DOHH2 (cell line): ENCODE measurements around the gene HECW1.

Experiments used
- H3F3A ChIP-seq: fragments of 200-600 bp; sonication (generic), shearing (Covaris generic); 2 replicates; pipeline ENCODE4 v1.6.0; 2016; ENCODE audit warnings: antibody characterized with exemption, mild to moderate bottlenecking; ENCODE audit not compliant: control insufficient read depth, insufficient read depth
- H3K27ac ChIP-seq: fragments of 200-600 bp; sonication (generic); 2 replicates; pipeline ENCODE4 v1.5.1; 2014; ENCODE audit warnings: low read depth, mild to moderate bottlenecking, low read length, moderate library complexity
- H3K27me3 ChIP-seq: fragments of 200-600 bp; sonication (generic); 2 replicates; pipeline ENCODE4 v1.6.1; 2014; ENCODE audit warnings: mild to moderate bottlenecking, low read length, mixed read lengths; ENCODE audit not compliant: control insufficient read depth
- H3K36me3 ChIP-seq: fragments of 200-600 bp; sonication (generic); 2 replicates; pipeline ENCODE4 v1.6.1; 2014; ENCODE audit warnings: mild to moderate bottlenecking, low read length, moderate library complexity, mixed read lengths; ENCODE audit not compliant: control insufficient read depth
- H3K4me1 ChIP-seq: fragments of 200-600 bp; sonication (generic); 2 replicates; pipeline ENCODE4 v1.6.1; 2014; ENCODE audit warnings: mild to moderate bottlenecking, low read length, mixed read lengths; ENCODE audit not compliant: control insufficient read depth
- H3K4me2 ChIP-seq: fragments of 200-600 bp; sonication (generic); 2 replicates; pipeline ENCODE4 v1.6.0; 2014; ENCODE audit warnings: mild to moderate bottlenecking, low read length, moderate library complexity
- H3K4me3 ChIP-seq: fragments of 200-600 bp; sonication (generic); 2 replicates; pipeline ENCODE4 v1.5.1; 2014; ENCODE audit warnings: mild to moderate bottlenecking, low read length, mixed read lengths
- H3K79me2 ChIP-seq: fragments of 200-600 bp; sonication (generic); 2 replicates; pipeline ENCODE4 v1.6.1; 2014; ENCODE audit warnings: mild to moderate bottlenecking, low read length, mixed read lengths; ENCODE audit not compliant: control insufficient read depth
- H3K9me2 ChIP-seq: fragments of 200-600 bp; sonication (generic); replicated peaks from 2 replicates; pipeline ENCODE4 v1.6.1; 2014; ENCODE audit warnings: mild to moderate bottlenecking, low read length, mixed read lengths; ENCODE audit not compliant: control insufficient read depth
- H3K9me3 ChIP-seq: fragments of 200-600 bp; sonication (generic); 2 replicates; pipeline ENCODE4 v1.6.1; 2014; ENCODE audit warnings: antibody characterized with exemption, low read length, mixed read lengths; ENCODE audit not compliant: control insufficient read depth, insufficient read depth
- H4K20me1 ChIP-seq: fragments of 200-600 bp; sonication (generic); 2 replicates; pipeline ENCODE4 v1.6.0; 2014; ENCODE audit warnings: low read depth, mild to moderate bottlenecking, antibody characterized with exemption, low read length, moderate library complexity; ENCODE audit not compliant: control insufficient read depth, insufficient read depth
- CTCF ChIP-seq: fragments of 200-600 bp; sonication (generic); IDR thresholded peaks from one replicate; pipeline ENCODE4 v1.5.1; 2014; ENCODE audit warnings: antibody characterized with exemption, mild to moderate bottlenecking, low read depth, low read length; ENCODE audit not compliant: poor library complexity, severe bottlenecking
- EZH2phosphoT487 ChIP-seq: fragments of 200-600 bp; sonication (generic); IDR thresholded peaks from 2 replicates; pipeline ENCODE4 v1.6.1; 2017; ENCODE audit warnings: borderline replicate concordance, mild to moderate bottlenecking, antibody characterized with exemption, low read length, moderate library complexity, mixed read lengths

HECW1 gene

DNA sequence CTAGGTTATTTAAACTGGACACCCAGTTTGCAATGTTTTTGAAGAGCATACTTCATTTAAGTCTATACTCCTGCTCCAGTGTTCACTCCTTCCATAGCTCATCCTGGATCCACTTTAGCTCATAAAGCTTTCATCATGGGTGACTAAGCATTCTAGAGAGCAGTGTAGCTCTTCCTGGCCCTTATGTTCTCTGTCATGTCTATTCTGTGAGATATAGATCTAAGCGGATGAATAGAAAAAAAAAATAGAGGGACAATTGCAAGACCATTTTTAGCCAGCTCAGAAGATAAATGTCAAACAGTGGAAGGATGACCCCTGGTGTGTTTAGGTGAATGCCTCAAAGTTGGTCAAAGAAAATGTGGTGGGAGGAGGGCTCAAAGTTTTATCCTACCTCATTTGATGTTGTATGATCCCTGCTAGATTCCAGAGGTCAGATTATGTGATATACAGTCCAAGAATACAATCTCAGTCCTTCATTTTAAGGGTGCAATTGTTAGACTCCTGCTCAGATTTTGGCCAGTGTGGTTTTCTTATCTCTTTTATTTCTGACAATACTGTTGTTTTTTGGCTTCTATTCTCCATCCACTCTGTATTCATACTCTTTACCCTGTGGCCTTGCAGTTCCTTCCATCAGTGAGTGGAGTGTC is 7.5 kb upstream of the HECW1 start:
- TF ChIP-seq CTCF (no peak), EZH2phosphoT487 (no peak)

DNA sequence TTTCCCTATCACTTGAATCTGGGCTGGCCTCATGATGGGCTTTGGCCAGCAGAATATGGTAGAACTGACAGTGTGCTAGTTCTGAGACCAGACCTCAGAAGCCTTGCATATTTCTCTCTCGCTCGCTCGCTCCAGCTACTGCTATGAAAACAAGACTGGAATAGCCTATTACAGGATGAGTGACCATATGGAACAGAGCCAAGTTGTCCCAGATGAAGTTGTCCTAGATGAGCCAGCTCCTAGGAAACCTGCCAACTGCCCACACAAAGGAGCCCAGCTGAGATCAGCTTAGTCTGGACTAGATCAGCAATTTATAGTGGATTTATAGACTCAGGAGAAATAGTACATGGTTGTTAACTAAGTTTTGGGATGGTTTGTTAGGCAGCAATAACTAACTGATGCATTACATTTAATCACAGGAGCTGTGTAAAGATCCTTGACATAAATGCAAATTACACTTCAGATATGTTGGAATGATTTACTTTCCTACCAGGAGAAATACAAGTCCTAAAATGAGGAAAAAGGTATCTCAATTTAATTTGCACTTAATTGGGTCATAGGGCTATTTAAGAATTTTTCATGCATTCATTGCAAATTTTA is 6.8 kb upstream of the HECW1 start:
- Histone ChIP-seq H3K36me3 (no peaks in the 10 kb centered on the region), H3K9me3 (0 out of 2 replicates have a peak, but pooled peaks cover 4% of the 10 kb centered on the region), H3K4me2 (no peak overlapping the region), H3K9me2 (no peaks in the 10 kb centered on the region), H4K20me1 (no peaks in the 10 kb centered on the region), H3K4me3 (no peak overlapping the region), H3F3A (no peaks in the 10 kb centered on the region), H3K4me1 (no peaks in the 10 kb centered on the region), H3K27me3 (no peaks in the 10 kb centered on the region), H3K27ac (no peak overlapping the region), H3K79me2 (no peaks in the 10 kb centered on the region)
- no peak for TF ChIP-seq CTCF
- TF ChIP-seq EZH2phosphoT487, result no peak

More for the DNA sequence above, 7.5 kb upstream of the HECW1 start:
- Histone ChIP-seq H3K27ac (no peak overlapping the region), H3K4me1 (no peaks in the 10 kb centered on the region), H3K9me2 (no peaks in the 10 kb centered on the region), H3K27me3 (no peaks in the 10 kb centered on the region), H3K4me2 (no peak overlapping the region), H3K36me3 (no peaks in the 10 kb centered on the region), H3K4me3 (no peak overlapping the region), H3K79me2 (no peaks in the 10 kb centered on the region), H3F3A (no peaks in the 10 kb centered on the region), H4K20me1 (no peaks in the 10 kb centered on the region), H3K9me3 (0 out of 2 replicates have a peak, but pooled peaks cover 4% of the 10 kb centered on the region)

DNA sequence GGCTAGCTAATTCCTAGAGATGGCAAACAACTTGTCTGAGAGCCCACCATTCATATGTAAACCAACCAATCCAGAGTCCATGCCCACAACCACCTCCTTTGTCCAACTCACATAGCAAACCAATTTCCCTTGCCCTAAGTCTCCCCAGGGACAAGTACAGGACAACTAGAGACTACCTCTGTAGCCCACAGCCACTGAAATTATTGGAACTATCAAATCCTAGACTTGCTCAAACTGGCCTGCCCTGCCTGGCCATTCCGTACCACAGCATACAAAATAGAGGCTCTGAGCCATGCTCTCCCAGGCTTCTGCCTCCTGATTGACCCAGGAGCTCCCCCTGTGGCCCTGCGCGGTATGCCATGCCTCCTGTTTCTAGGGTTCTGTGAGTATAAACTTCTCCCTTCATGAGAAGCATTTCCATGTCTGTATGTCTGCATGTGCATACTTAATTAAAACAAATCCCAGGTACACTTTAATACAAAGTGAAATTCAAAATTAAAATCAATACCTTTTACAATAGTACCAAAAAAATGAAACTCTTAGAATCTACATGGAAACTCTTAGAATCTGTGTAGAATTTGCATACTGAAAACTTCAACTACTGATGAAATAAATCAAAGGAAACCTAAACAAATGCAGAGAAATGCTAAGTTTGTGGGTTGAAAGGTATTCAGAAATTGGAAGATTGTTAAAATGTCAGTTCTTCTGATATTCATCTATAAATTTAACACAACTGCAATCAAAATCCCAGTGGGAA is 4.0 kb upstream of the HECW1 start:
- Histone ChIP-seq H4K20me1 (no peaks in the 10 kb centered on the region), H3K27me3 (no peaks in the 10 kb centered on the region), H3K9me2 (no peaks in the 10 kb centered on the region), H3K9me3 (0 out of 2 replicates have a peak, but pooled peaks cover 4% of the 10 kb centered on the region), H3K79me2 (no peaks in the 10 kb centered on the region), H3F3A (no peaks in the 10 kb centered on the region), H3K4me3 (no peak overlapping the region), H3K36me3 (no peaks in the 10 kb centered on the region), H3K27ac (no peak overlapping the region), H3K4me2 (no peak overlapping the region), H3K4me1 (no peaks in the 10 kb centered on the region)
- TF ChIP-seq CTCF (peak; percentile 92), EZH2phosphoT487 (no peak)
